GM21723 (cell line): ENCODE data around the gene STRA8.

Experiments used
- ATAC-seq: cut with Tn5 transposase; IDR thresholded peaks from one replicate; pipeline ENCODE4 v1.9.1; 2021; ENCODE audit warnings: mild to moderate bottlenecking, moderate library complexity; ENCODE audit not compliant: unreplicated experiment

The STRA8 gene

DNA sequence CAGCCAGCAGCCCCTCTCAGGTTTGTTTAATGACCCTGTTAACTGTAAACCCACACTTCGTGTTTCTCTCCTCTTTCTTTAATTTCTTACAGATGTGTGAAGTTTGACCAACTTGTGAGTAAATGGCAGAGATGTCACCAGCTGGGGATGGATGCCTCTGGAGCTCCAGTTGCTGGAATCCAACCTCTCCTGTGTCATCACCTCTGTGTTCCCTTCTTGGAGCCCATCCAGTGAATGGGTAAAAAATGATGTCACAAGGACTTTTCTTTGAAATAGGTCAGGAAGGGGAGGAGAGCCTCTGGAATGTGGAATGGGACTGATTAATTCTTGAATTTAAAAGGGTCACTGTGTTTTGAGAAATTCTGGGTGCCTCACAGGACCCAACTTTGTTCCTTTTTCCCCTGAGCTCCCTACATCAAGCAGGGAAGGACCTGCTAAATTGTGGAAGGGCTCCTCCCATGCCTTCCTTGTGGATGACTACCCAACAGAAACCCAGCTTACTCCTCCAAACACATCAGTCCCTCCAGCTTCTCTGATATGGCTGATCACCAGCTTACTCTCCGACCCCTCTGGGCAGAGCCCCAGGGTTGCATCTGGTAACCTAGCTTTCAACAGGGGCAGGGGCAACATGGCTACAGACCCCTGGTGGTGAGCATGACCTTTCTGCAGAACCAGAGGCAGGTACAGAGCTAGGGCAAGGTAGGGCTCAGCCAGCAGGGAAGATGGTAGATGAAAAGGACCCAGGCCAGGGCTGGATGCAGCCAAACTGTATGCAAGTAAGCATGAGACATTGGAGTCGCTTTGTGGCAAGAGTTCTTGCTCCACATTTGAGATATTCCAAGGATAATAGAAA is 67.5 kb downstream of the STRA8 start:
- no peak for ATAC-seq
